Kidney epithelial cell (primary cell): ENCODE measurements around the gene PRKG1. TPM values are rescaled to one million over a fixed set of nuclear protein-coding genes. Genes with fewer than 3 reads are reported as not detected.

Experiments used
- DNase-seq: peaks from one replicate; pipeline ENCODE4 v3.0.0-alpha.2; 2010; ENCODE audit warnings: low read depth
- H3K27me3 ChIP-seq: 2 replicates; pipeline ENCODE4 v1.6.0; 2011; ENCODE audit warnings: low read length; ENCODE audit not compliant: control insufficient read depth, insufficient read depth
- H3K36me3 ChIP-seq: 2 replicates; pipeline ENCODE4 v1.5.1; 2011; ENCODE audit warnings: low read length; ENCODE audit not compliant: control insufficient read depth, insufficient read depth
- H3K4me3 ChIP-seq: 2 replicates; pipeline ENCODE4 v1.5.1; 2011; ENCODE audit warnings: low read depth, mild to moderate bottlenecking, control low read depth, low read length
- CTCF ChIP-seq: IDR thresholded peaks from 2 replicates; pipeline ENCODE4 v1.5.1; 2011; ENCODE audit warnings: mild to moderate bottlenecking, moderate library complexity, low read length, control low read depth, inconsistent platforms; ENCODE audit not compliant: insufficient read depth, poor library complexity, severe bottlenecking
- total RNA-seq: library from RNA; depleted of rRNA; stranded (reverse); fragments of >200 nt; gene quantifications from 2 replicates; pipeline ENCODE4 v1.2.3, GENCODE V29; 2015

Gene PRKG1
- total RNA-seq, 1 donor from 2014 or later = 1.3 TPM

DNA sequence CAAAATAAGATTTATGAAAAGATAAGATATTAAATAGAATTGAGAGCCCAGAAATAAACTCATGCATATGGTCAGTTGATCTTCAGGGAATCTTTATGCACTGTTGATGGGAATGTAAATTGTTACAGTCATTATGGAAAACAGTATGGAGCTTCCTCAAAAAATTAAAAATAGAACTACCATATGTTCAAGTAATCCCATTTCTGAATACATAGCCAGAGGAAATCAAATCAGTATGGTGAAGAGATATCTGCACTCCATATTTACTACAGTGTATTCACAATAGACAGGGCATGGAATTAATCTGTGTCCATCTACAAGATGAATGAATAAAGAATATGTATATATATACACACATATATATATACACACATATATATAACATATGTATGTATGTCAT is 747.5 kb downstream of the PRKG1 start:
- DNase-seq = no peak
- H3K36me3 ChIP-seq = no peaks in the 10 kb centered on the region
- TF ChIP-seq CTCF = no peak

DNA sequence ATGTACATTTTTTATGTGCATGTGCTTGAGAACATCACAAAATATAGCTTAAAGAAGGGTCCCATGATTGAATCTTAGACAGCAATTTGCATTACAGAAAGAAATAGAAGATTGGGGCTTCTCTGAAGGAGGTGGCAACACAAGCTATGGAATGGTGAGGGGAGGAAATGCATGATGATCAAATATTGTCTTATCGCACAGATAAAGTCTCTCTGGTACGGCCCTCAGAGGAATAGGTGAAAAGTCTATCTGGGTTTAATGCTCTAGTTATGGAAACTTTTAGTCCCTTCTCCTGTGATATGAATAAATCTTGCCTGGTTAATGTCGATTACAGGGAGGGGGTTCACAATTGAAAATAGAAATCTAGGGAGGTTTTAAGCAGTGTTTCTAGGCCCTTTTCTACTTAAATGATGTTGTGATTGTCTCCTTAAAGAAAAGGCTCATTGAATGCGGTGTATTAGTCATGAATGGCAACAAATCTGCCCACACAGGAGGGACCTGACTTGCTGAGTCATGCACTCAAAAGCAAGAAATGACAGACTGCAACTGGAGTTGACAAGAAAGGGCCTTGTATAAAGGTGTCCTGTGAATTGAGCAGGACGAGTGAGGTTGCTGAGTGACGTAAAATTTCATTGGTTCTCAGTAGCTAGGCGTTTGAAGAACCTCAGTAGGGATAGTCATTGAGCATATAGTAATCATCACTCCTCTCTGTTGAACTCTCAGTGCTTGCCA is 758.5 kb downstream of the PRKG1 start:
- peak; percentile 73 for DNase-seq
- H3K36me3 ChIP-seq = no peaks in the 10 kb centered on the region
- no peak overlapping the region for H3K4me3 ChIP-seq
- no peaks in the 10 kb centered on the region for H3K27me3 ChIP-seq
- no peak for TF ChIP-seq CTCF

More for the DNA sequence above, 747.5 kb downstream of the PRKG1 start:
- H3K27me3 ChIP-seq = no peaks in the 10 kb centered on the region
- no peak overlapping the region for H3K4me3 ChIP-seq

DNA sequence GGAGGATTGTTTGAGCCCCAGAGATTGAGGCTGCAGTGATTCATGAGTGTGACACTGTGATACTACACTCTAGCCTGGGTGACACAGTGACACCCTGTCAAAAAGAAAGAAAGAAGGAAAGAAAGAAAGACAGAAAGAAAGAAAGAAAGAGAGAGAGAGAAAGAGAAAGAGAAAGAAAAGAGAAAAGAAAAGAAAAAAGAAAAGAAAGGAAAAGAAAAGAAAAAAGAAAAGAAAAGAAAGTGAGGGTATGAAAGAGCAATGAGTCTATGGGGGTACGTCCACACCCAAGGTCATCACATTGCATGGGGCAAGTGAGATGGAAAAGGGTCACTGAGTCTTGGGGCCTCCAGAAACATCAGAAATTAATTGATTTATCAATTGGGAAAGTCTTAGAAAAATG is 760.3 kb downstream of the PRKG1 start:
- Histone ChIP-seq H3K36me3 (no peaks in the 10 kb centered on the region), H3K4me3 (no peak overlapping the region), H3K27me3 (no peaks in the 10 kb centered on the region)
- DNase-seq = no peak
- TF ChIP-seq CTCF = no peak

DNA sequence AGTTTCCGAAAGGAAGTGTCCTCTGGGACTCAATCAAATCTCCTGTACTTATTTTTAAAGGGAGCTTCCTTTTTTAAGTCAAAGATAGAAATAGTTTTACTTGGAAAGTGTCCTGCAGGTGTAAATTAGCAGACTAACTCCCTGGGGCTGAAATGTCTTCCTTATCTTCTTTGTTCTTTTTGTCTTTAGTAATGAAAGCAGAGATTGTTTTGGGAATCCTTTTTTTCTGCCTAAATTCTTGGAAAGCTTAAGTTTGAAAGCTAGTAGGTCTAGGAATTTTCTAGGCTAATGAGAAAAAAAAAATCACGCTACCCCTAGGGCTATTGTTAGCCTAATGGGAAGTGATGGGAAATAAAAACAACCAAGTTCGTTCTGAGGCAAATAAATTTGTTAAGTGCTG is 764.2 kb downstream of the PRKG1 start:
- no peaks in the 10 kb centered on the region for H3K36me3 ChIP-seq
- no peak for TF ChIP-seq CTCF
- no peak for DNase-seq
- H3K27me3 ChIP-seq = no peaks in the 10 kb centered on the region
- H3K4me3 ChIP-seq = no peak overlapping the region

DNA sequence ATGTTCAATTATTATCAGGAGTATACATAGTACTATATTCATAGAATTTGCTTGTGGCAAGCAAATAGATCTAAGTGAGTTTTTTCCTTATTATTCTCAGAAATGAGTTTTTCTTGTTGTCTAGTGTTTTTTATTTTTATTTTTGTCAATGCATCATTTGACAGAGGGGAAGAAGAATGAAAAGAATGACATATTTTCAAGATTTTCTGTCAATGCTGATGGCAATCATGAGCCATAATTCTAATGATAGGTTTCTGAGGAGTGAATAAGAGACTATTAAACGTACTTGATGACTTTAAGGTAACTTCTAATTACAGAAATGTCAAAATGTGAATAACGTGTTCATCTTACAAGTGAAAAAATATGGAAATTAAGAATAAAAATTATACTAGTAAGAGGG is 769.7 kb downstream of the PRKG1 start:
- Histone ChIP-seq H3K27me3 (no peaks in the 10 kb centered on the region), H3K36me3 (no peaks in the 10 kb centered on the region), H3K4me3 (no peak overlapping the region)
- no peak for DNase-seq
- TF ChIP-seq CTCF = no peak

DNA sequence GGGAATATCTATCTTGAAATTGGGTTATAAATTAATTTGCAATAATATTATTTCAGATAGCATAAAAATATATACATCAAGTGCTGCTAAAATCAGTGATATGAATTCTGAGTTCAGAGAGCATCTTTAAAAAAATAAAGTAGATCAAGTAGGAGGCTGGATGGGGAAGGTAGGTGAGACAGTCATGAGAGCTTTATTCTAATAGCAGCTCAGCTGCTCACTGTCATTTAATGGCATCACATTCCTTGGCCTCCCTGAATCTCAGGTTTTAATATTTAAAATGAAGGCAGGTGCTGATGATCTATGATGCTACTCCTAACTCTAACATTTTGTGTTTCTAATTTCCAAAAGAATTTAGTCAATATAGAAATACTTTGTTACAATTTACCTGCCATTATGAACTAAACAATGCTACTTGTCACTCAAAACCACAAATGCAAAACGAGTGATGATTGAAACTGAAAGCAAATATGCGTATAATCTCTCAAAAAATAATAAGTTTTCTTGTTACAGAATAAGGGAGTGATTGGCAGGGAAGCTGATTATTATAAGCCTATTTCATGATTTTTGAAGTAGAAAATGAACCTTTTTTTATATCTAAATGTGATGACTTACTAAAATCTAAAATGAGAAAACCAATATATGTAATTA is 772.7 kb downstream of the PRKG1 start:
- TF ChIP-seq CTCF = no peak
- Histone ChIP-seq H3K4me3 (no peak overlapping the region), H3K27me3 (no peaks in the 10 kb centered on the region), H3K36me3 (no peaks in the 10 kb centered on the region)
- DNase-seq = no peak
